GM12875 (cell line): ENCODE results near the gene LINC00237.

Experiments used
- H3K4me3 ChIP-seq: one replicate; pipeline ENCODE4 v1.5.1; 2011; ENCODE audit warnings: low read depth, low read length, control low read depth
- CTCF ChIP-seq: IDR thresholded peaks from 2 replicates; pipeline ENCODE4 v1.5.1; 2011; ENCODE audit warnings: low read depth, mild to moderate bottlenecking, control low read depth, inconsistent platforms, low read length, moderate library complexity, borderline replicate concordance; ENCODE audit not compliant: insufficient read depth

Gene LINC00237

GRCh38 chr20:21074605-21075336 is 31.4 kb downstream of the LINC00237 start:
- TF ChIP-seq CTCF = no peak
- no peak overlapping the region for H3K4me3 ChIP-seq

- no peak overlapping the region for H3K4me3 ChIP-seq
- TF ChIP-seq CTCF = no peak
Observed at GRCh38 chr20:21067255-21067654, 38.9 kb downstream of the LINC00237 start.

- TF ChIP-seq CTCF = no peak
Observed at GRCh38 chr20:21064924-21065323, 41.2 kb downstream of the LINC00237 start.

GRCh38 chr20:21063276-21063675 is 42.9 kb downstream of the LINC00237 start:
- no peak overlapping the region for H3K4me3 ChIP-seq
- TF ChIP-seq CTCF = no peak

More at GRCh38 chr20:21064924-21065323, 41.2 kb downstream of the LINC00237 start:
- no peak overlapping the region for H3K4me3 ChIP-seq

GRCh38 chr20:21053002-21053762 is 53.0 kb downstream of the LINC00237 start:
- no peak for TF ChIP-seq CTCF
- H3K4me3 ChIP-seq = no peak overlapping the region

- no peak for TF ChIP-seq CTCF
- no peak overlapping the region for H3K4me3 ChIP-seq
Observed at GRCh38 chr20:21052686-21053001, 53.5 kb downstream of the LINC00237 start.

- TF ChIP-seq CTCF = no peak
- no peak overlapping the region for H3K4me3 ChIP-seq
Observed at GRCh38 chr20:21052241-21052640, 53.9 kb downstream of the LINC00237 start.
